Measurements from ENCODE around the gene SH2D1B.

The SH2D1B gene

GRCh38 chr1:162380061-162380846, 31.7 kb downstream of the SH2D1B start:
- no peak for DNase-seq

GRCh38 chr1:162376691-162377090, 35.2 kb downstream of the SH2D1B start, which contains the start of gene SPATA46:
Gene SPATA46 (minus strand): TSS chr1:162376854. CDS start chr1:162376790, 64 bp downstream.
- no peak for DNase-seq

- DNase-seq = no peak
Measured at GRCh38 chr1:162375463-162375862, 36.5 kb downstream of the SH2D1B start.

GRCh38 chr1:162374406-162374805, 37.5 kb downstream of the SH2D1B start:
- no peak for DNase-seq

GRCh38 chr1:162373541-162374260, 38.2 kb downstream of the SH2D1B start:
- no peak for DNase-seq

GRCh38 chr1:162373072-162373427, 38.9 kb downstream of the SH2D1B start:
- no peak for DNase-seq

- DNase-seq = no peak
Measured at GRCh38 chr1:162372159-162373071, 39.5 kb downstream of the SH2D1B start.

GRCh38 chr1:162371611-162372010, 40.3 kb downstream of the SH2D1B start:
- no peak for DNase-seq

GRCh38 chr1:162370721-162371120, 41.2 kb downstream of the SH2D1B start:
- no peak for DNase-seq

- DNase-seq = no peak
Measured at GRCh38 chr1:162370161-162370560, 41.8 kb downstream of the SH2D1B start.

- no peak for DNase-seq
Measured at GRCh38 chr1:162369571-162369970, 42.4 kb downstream of the SH2D1B start.

GRCh38 chr1:162368451-162368850, 43.5 kb downstream of the SH2D1B start:
- DNase-seq = no peak

GRCh38 chr1:162367772-162368171, 44.2 kb downstream of the SH2D1B start:
- DNase-seq = no peak

- DNase-seq = no peak
Measured at GRCh38 chr1:162367073-162367472, 44.9 kb downstream of the SH2D1B start.

GRCh38 chr1:162366671-162367070, 45.3 kb downstream of the SH2D1B start:
- DNase-seq = no peak

GRCh38 chr1:162366149-162366548, 45.8 kb downstream of the SH2D1B start:
- DNase-seq = no peak

- no peak for DNase-seq
Measured at GRCh38 chr1:162365284-162366020, 46.5 kb downstream of the SH2D1B start.

GRCh38 chr1:162364498-162364897, 47.4 kb downstream of the SH2D1B start:
- DNase-seq = no peak

GRCh38 chr1:162363823-162364222, 48.1 kb downstream of the SH2D1B start:
- no peak for DNase-seq

GRCh38 chr1:162361349-162361748, 50.6 kb downstream of the SH2D1B start:
- DNase-seq = no peak

- no peak for DNase-seq
Measured at GRCh38 chr1:162360874-162361260, 51.1 kb downstream of the SH2D1B start.

GRCh38 chr1:162360237-162360873, 51.6 kb downstream of the SH2D1B start:
- DNase-seq = no peak

All from NCI-H510A treated with DMSO at 0.1 percent for 48 hours (cell line).